ENCODE data around the gene UNC5A.

The UNC5A gene

DNA sequence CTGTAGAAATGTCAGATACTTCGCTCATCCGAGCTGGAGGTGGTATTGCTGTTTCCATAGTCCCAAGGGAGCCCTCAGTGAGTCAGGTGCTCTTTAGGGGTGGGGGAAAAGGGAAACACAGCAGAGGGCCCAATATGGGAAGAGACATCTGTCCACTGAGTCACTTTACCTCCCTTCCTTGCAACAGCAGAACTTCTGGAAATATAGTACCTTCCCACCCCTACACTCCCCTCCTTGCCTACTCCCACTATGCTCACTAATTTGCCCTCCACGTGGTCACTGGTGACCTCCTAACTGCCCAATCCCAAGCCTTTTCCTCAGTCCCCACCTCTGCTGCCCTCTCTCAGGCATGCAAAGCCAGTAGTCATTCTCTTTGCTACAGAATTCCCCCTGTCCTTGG, 86.9 kb downstream of the UNC5A start:
- no peak for DNase-seq (ENCODE audit: low read depth)

DNA sequence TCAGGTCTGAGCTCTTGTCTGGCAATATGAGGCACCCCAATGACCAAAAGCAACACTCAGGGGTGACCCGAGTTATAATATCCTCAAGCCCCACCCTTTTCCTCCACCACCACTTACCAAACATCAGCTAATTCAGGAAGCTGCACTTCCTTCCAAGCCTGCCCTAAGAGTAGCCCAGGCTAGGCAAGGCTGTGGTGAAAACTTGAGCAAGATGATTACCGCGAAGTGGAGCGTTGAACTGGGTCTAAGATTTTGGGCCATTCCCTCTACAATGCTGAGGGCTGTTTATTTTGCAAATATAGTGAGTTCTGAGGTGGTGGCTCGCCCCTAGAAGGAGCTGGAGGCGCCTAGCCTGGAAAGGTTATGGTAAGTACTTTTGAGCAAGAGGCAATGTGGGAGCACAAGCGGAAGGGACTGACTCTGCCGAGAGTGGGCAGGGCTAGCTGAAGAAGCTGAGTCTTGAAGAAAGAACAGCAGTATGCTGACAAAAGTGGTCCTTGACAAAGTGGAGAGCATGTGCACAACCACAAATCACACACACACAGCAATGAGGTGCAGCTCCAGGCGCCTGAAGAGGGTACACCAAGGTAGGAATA, 89.0 kb downstream of the UNC5A start, which contains the start of gene HK3:
Gene HK3 (minus strand): TSS at position 51 of the 596 bp plus-strand sequence. CDS start 3,187 bp downstream, outside the sequence.
- DNase-seq (ENCODE audit: low read depth) = no peak

DNA sequence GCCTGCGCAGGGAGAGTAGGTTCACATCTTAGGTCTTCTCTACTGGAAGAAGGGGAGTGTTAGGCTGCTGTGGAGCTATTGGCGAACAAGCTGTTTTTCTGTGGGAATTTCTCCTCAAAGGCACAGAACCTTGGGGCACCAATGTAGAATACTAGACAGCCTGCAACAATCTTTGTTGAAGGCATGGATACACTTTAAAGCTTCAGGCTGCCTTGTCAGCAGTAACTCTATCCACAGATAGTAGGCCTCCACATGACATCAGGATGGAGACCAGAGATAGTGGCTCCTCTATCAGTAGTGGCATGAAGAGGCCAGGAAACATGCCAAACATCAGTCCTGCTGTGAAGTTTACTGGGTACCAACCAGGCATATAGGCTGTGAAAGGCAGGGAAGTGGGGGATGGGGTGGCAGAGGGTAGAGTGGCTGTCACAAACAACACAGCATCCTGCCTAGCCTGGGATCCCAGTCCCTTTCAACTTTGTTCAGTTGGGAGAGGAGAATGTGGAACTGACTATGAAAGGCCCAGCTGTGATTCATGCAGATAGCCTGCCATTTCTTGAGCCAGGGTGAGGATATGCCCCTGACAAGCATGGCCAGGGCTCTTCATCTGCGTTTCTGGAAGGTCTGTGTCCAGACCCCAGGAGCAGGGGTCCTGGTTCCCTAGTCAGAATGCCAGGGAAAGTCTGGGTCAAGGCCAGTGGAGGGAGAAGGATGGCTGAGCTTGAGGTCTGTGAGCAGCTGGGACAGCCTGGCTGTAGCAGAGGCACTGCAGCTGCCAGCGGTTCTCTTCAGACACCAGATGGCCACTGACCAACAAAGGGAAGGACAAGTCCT, 89.8 kb downstream of the UNC5A start:
- DNase-seq (ENCODE audit: low read depth) = no peak

DNA sequence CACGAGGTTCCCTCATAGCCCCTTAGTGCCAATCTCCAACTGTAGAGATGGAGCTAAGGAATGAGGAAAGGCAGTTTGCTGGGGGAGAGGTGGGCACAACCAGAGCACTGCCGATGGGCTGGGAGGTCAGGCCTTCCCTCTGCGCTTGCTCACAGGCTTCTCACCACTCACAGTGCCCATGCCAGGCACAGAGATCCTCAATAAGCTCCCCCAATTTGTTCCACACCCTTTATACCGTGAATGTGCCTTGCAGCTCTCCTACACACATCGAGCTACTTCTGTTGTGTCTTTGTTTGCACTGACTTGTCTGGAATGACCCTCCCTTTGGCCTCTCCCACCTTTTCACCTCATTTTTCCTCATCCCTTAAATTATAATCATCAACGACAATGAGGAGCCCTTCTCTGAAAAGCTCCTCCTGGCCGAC, 90.4 kb downstream of the UNC5A start:
- DNase-seq (ENCODE audit: low read depth) = no peak

DNA sequence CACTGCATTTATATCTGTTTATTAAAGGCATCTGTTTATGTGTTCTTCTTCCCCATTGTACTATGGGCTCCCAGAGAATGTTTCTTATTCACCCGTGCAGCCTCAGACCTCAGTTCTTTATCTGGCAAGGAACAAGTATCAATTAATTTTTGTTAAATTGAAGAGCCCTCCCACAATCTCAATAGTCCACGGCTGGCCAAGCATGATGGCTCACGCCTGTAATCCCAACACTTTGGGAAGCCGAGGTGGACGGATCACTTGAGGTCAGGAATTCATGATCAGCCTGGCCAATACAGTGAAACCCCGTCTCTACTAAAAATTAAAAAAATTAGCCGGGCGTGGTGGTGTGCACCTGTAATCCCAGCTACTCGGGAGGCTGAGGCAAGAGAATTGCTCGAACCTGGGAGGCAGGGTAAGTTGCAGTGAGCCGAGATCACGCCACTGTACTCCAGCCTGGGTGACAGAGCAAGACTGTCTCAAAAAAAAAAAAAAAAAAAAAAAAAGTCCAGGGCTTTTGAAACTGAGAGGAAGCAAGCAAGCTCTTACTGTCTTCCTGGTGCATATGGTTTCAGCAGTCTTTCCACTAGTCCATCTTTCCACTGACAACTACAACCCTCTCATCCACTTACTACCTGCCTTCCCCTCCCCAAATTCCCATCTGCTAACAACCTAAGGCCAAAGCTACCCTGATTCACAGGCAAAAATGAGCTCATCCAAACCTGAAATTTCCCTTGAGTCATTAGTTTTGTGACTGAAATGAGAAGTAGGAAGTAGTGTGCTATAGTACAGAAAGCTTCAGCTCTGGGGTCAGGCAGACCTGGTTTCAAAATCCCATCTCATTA, 91.1 kb downstream of the UNC5A start:
- no peak for DNase-seq (ENCODE audit: low read depth)

GRCh38 chr5:176902102-176902814, 91.9 kb downstream of the UNC5A start:
- DNase-seq (ENCODE audit: low read depth) = no peak

DNA sequence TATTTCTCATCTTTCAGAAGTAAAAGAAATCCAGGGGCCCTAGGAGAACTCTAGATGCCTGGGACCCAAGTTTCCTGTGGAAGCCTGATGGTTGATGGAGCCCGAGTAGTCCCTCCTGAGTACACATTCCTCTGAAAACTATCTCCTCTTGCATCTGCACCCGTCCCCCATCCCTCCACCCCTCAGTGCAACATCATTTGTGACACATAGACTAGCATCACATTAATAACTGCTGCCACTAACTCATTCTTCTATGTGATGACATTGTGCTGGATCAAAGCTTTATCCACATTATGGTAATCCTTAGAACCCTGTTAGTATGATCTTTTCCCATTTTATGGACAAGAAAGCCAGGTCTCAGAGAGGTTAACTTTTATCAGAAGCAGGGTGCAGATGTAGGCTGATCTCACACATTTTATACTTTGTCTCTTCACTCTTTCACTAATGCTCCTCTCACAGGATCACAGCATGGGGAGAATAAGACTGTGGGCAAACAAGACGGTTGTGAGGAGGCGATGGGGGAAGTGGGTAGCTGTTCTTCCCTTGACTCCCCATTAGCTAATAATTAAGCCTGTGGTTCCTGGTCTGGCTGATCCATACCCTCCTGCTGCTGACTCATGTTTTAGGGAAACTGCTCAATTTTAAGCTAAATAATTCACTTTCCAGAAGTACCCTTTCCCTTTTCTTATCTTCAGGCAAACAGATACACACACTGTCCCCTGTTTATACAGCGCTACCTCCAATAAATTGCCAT, 92.7 kb downstream of the UNC5A start:
- DNase-seq (ENCODE audit: low read depth) = no peak

DNA sequence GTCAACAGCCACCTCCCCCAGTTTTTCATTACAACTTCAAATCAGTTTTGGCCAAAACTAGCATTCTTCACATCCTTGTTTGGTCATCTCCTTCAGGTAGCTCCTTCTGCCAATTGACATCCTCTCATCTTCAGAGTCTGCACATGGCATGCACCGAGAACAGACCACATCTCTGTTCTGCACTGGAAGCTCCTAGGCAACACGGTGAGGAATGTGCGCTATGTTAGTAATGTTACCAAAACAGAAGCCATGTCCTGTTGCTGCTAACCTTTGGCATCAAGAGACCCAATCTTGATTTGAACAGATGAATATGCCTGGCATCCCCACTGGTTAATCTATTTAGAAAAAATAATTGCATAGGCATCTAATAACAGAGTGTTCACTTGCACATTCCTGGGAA, 93.9 kb downstream of the UNC5A start:
- DNase-seq (ENCODE audit: low read depth) = no peak

GRCh38 chr5:176906126-176906525, 95.8 kb downstream of the UNC5A start:
- DNase-seq (ENCODE audit: low read depth) = no peak

GRCh38 chr5:176906796-176907195, 96.4 kb downstream of the UNC5A start:
- DNase-seq (ENCODE audit: low read depth) = no peak

GRCh38 chr5:176908675-176909368, 98.5 kb downstream of the UNC5A start:
- DNase-seq (ENCODE audit: low read depth) = no peak

DNA sequence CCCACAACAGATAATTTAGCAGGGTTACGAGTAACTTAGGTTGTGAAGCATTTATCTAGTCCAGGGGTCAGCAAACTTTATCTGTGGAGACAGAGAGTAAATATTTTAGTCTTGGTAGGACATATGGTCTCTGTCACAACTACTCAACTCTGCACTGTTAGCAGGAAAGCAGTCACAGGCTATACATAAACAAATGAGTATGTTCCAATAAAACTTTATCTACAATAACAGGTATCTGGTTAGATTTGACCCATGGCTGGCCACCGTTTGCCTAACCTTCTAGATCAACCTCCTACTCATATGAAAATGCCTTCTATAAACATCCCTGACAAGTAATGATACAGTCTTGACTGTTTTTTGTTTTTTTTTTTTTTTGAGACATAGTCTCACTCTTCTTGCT, 101.8 kb downstream of the UNC5A start:
- DNase-seq (ENCODE audit: low read depth) = no peak

DNA sequence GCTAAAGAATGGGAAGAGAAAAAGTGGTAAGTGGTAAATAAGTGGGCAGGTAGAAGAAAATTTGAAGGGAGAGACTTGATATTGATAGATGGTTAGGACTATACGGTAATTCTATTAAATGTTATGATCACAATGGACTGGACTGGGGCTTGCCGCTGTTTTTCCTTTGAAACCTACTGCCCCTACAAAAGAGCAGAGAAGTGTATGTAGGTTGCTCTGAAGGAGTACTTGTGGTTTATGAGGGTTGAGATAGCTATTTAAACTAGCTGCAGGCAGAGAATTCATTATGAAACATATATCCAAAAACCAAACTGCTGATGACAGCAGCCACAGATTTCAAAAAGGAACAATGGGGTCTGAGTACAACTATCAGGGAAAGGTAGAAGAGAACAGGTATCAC, 105.5 kb downstream of the UNC5A start:
- DNase-seq (ENCODE audit: low read depth) = no peak

- no peak for DNase-seq (ENCODE audit: low read depth)
Measured at GRCh38 chr5:176916337-176916736, 106.0 kb downstream of the UNC5A start.

DNA sequence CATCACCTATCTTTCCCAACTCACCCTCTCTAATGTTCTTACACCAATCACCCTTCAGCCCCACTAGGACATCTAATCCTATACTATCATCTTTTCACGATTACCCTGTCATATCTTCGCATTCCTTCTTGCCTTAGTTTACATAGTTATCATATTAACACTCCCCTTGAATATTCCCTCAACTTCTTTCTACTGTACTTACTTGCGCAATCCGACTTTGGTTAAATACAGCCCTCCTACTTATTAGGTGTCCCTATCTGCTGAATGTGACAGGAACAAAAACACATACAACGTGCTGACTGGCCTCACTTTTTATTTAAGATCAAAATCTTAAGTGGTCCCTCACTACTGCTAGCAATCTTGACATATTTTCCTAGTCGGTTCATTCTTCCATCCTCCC, 108.3 kb downstream of the UNC5A start:
- DNase-seq (ENCODE audit: low read depth) = no peak

- no peak for DNase-seq (ENCODE audit: low read depth)
Measured at GRCh38 chr5:176921714-176922113, 111.4 kb downstream of the UNC5A start.

- no peak for DNase-seq (ENCODE audit: low read depth)
Measured at GRCh38 chr5:176922817-176923216, 112.5 kb downstream of the UNC5A start.

DNA sequence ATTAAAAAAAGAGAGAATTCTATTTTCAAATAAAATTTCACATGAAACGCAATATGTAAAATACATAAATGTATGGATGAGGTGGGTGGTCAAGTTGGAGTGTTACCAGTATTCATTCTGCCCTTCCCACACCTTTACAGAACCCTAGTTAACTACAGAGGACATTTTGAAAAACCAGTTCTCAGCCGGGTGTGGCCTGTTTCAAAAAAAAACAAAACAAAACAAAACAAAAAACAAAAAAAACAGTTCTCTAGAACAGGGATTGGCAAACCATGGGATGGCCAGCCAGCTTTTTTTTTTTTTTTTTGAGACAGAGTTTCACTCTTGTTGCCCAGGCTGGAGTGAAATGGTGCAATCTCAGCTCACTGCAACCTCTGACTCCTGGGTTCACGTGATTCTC, 117.2 kb downstream of the UNC5A start:
- no peak for DNase-seq (ENCODE audit: low read depth)

- DNase-seq (ENCODE audit: low read depth) = no peak
Measured at GRCh38 chr5:176929654-176930053, 119.3 kb downstream of the UNC5A start.

All from stimulated activated CD4-positive, alpha-beta T cell treated with anti-CD3 and anti-CD28 coated beads, Interleukin-2, amount 100 ng/mL, for 4 hours (primary cell).